ENCODE data around the gene PCDHGA7.
A peak's percentile ranks its signal among the peaks of the same experiment; 100 is the strongest.
"Not testable (repeated sequence)": the region's sequence is repeated elsewhere in the genome, so short reads cannot be mapped to it uniquely, and the experiment has no call there.

The PCDHGA7 gene

GRCh38 chr5:141398608-141399007 is 16.1 kb downstream of the PCDHGA7 start:
- no peak for DNase-seq (ENCODE audit: low read depth)

GRCh38 chr5:141399555-141400258 is 17.2 kb downstream of the PCDHGA7 start:
- no peak for DNase-seq (ENCODE audit: low read depth)

GRCh38 chr5:141402553-141403243 is 20.2 kb downstream of the PCDHGA7 start, which contains the start of gene PCDHGA9:
Gene PCDHGA9, plus strand, starts transcription at chr5:141402778. Its CDS starts 175 bp downstream, at chr5:141402953.
- DNase-seq (ENCODE audit: low read depth): no peak

GRCh38 chr5:141403387-141403786 is 20.8 kb downstream of the PCDHGA7 start:
- DNase-seq (ENCODE audit: low read depth): no peak

GRCh38 chr5:141407790-141408505 is 25.4 kb downstream of the PCDHGA7 start, which contains the start of gene PCDHGB6:
Gene PCDHGB6, plus strand, starts transcription at chr5:141408021. Its CDS starts 182 bp downstream, at chr5:141408203.
- DNase-seq (ENCODE audit: low read depth): not testable (repeated sequence)

- DNase-seq (ENCODE audit: low read depth): no peak
Observed at GRCh38 chr5:141409598-141410306, 27.2 kb downstream of the PCDHGA7 start.

GRCh38 chr5:141411575-141411974 is 29.0 kb downstream of the PCDHGA7 start:
- DNase-seq (ENCODE audit: low read depth): no peak

GRCh38 chr5:141412854-141413539 is 30.5 kb downstream of the PCDHGA7 start, which contains the start of gene PCDHGA10:
Gene PCDHGA10, plus strand, starts transcription at chr5:141412987. Its CDS starts 189 bp downstream, at chr5:141413176.
- DNase-seq (ENCODE audit: low read depth): peak; percentile 29

- no peak for DNase-seq (ENCODE audit: low read depth)
Observed at GRCh38 chr5:141413540-141414069, 31.1 kb downstream of the PCDHGA7 start.

GRCh38 chr5:141414548-141415274 is 32.2 kb downstream of the PCDHGA7 start:
- DNase-seq (ENCODE audit: low read depth): not testable (repeated sequence)

- not testable (repeated sequence) for DNase-seq (ENCODE audit: low read depth)
Observed at GRCh38 chr5:141415275-141415618, 32.7 kb downstream of the PCDHGA7 start.

- not testable (repeated sequence) for DNase-seq (ENCODE audit: low read depth)
Observed at GRCh38 chr5:141417494-141418172, 35.1 kb downstream of the PCDHGA7 start, which contains the start of gene PCDHGB7. Gene PCDHGB7, plus strand, starts transcription at chr5:141417677. Its CDS starts 183 bp downstream, at chr5:141417860.

GRCh38 chr5:141419074-141419880 is 36.7 kb downstream of the PCDHGA7 start:
- no peak for DNase-seq (ENCODE audit: low read depth)

- DNase-seq (ENCODE audit: low read depth): no peak
Observed at GRCh38 chr5:141420855-141421488, 38.4 kb downstream of the PCDHGA7 start, which contains the start of gene PCDHGA11. Gene PCDHGA11, plus strand, starts transcription at chr5:141421051. Its CDS starts 177 bp downstream, at chr5:141421228.

- no peak for DNase-seq (ENCODE audit: low read depth)
Observed at GRCh38 chr5:141421489-141421855, 38.9 kb downstream of the PCDHGA7 start.

GRCh38 chr5:141422742-141423291 is 40.3 kb downstream of the PCDHGA7 start:
- no peak for DNase-seq (ENCODE audit: low read depth)

GRCh38 chr5:141427783-141428426 is 45.4 kb downstream of the PCDHGA7 start:
- DNase-seq (ENCODE audit: low read depth): no peak

Data from stimulated activated CD8-positive, alpha-beta memory T cell treated with anti-CD3 and anti-CD28 coated beads, Interleukin-15, amount 100 ng/mL, for 1 hour (primary cell).